AG09319 (cell line): ENCODE data around the gene SLC26A1.

Experiments
- DNase-seq: peaks from one replicate; pipeline ENCODE4 v3.0.0-alpha.2; 2010; ENCODE audit warnings: low read depth; ENCODE audit errors: extremely low read depth
- TF ChIP-seq, protein P1 (sequence below): IDR thresholded peaks from 2 replicates; pipeline ENCODE4 v1.5.1; 2011; ENCODE audit warnings: low read depth, mild to moderate bottlenecking, inconsistent platforms, low read length, moderate library complexity

SLC26A1 gene

DNA sequence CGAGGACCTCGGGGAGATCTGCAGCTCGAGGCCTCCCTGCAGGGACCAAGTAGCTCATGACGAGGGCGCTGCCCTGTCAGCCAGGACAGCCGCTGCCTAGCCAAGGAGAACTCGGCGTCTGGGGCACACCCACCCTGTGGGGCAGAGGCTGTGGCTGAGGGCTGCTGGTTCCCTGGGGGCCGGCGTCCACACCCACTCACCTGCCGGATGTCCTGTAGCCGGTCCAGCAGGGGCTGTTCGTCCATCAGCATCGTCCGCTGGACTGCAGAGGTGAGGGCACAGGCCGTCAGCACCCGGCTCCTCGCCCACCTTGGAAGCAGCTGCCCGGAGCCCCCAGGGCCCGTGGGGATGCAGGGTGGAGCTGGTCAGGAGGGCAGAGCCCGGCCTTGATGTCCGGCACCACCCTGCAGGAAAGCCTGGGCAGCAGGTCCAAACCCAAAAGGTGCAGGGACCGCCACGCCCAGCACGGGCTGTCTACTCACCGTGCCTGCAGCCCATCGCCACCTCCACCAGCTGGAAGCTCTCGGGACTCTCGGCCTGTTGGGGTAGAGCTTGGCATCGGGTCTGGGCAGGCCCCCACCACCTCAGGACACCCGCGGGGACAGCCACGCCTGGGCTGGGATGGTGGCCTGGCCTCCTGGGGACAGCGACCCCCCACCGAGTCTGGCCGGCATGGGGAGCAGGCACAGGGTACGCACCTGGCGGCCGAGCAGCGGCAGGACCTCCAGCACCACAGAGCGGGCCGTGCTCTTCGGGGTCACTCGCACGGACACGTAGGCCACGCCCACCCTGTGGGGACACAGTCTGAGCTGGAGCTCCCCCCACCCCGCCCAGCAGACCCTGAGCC, 26.7 kb downstream of the SLC26A1 start:
- no peak for DNase-seq
- TF ChIP-seq, protein P1, sequence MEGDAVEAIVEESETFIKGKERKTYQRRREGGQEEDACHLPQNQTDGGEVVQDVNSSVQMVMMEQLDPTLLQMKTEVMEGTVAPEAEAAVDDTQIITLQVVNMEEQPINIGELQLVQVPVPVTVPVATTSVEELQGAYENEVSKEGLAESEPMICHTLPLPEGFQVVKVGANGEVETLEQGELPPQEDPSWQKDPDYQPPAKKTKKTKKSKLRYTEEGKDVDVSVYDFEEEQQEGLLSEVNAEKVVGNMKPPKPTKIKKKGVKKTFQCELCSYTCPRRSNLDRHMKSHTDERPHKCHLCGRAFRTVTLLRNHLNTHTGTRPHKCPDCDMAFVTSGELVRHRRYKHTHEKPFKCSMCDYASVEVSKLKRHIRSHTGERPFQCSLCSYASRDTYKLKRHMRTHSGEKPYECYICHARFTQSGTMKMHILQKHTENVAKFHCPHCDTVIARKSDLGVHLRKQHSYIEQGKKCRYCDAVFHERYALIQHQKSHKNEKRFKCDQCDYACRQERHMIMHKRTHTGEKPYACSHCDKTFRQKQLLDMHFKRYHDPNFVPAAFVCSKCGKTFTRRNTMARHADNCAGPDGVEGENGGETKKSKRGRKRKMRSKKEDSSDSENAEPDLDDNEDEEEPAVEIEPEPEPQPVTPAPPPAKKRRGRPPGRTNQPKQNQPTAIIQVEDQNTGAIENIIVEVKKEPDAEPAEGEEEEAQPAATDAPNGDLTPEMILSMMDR, result no peak

DNA sequence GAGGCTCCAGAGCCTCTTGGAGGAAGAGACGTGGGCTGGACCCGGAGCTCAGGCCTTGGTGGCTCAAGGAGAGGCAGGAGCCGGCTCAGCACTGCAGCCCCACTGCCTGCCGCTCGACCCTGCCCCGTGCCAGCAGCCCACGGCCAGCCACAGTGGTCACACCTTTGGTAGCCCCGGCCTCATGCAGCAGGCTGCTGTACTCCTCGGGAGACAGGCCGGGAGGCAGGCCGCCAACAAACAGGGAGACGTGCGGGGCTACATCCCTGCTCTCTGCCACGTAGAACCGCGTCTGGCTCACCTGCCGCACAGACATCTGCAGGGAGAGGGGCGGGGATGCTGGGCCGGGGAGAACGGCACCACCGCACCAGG, 27.5 kb downstream of the SLC26A1 start:
- no peak for DNase-seq
- TF ChIP-seq, protein P1, result no peak

DNA sequence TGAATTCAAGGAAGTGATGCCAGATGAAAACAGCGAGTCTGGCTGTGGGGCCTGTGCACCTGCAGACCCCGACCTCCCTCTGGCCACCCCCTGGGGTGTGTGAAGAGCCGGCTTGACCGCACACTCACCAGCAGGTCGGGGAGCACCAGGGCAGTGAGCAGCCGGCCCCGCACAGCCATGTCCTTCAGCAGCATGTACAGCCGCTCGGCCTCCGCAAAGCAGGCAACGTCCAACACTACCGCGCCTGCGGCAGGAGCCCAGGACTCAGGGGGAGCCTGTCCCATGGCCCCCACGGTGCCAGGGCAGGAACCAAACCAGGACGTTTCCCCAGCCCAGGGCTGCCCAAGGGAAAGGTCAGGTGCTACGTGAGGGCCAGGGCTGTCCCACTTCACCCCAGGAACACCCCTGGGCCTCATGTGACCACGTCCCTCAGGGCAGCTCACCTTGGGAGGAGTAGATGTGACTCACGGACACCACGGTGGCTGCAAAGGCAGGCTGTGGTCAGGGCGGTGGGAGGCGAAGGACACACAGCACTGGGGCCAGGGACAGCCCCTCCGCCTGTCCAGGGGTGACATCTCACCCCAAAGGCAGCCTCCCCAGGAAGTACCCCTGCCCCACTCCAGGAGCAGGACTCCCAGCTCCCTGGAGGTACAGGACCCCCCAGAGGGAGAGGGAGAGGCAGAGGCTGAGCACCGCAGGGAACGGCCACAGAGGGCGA, 28.0 kb downstream of the SLC26A1 start:
- TF ChIP-seq, protein P1, result no peak
- no peak for DNase-seq

DNA sequence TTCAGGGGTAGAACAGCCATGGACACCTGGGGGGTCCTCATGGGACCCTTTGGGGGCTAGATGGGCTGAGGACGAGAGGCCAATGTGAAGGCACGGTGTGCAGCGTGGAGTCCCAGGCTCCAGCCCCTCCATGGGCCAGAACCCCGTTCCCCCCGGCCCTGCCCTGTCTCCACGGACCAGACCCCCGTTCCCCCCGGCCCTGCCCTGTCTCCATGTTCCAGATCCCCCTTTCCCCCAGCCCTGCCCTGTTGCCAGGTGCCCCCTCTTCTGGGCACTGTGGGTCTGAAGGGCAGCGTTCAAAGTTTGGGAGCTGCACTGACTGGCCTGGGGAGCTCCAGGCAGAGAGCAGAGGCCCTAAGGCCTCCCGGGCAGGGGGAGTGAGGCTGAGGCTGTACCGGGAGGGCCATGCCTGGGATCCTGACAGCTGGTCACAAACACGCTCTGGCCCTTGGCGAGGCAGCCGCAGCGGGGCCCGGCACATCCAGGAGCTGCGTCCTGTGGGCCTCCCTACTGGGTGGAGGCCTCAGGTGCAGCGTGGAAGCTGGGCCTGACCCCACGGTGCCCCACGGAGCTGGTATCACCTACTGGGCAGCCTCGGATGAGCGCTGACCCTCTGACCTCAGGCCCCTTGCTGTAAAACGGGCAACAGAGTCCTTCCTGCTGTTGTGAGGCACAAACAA, 28.7 kb downstream of the SLC26A1 start:
- TF ChIP-seq, protein P1, result no peak
- DNase-seq, result no peak

DNA sequence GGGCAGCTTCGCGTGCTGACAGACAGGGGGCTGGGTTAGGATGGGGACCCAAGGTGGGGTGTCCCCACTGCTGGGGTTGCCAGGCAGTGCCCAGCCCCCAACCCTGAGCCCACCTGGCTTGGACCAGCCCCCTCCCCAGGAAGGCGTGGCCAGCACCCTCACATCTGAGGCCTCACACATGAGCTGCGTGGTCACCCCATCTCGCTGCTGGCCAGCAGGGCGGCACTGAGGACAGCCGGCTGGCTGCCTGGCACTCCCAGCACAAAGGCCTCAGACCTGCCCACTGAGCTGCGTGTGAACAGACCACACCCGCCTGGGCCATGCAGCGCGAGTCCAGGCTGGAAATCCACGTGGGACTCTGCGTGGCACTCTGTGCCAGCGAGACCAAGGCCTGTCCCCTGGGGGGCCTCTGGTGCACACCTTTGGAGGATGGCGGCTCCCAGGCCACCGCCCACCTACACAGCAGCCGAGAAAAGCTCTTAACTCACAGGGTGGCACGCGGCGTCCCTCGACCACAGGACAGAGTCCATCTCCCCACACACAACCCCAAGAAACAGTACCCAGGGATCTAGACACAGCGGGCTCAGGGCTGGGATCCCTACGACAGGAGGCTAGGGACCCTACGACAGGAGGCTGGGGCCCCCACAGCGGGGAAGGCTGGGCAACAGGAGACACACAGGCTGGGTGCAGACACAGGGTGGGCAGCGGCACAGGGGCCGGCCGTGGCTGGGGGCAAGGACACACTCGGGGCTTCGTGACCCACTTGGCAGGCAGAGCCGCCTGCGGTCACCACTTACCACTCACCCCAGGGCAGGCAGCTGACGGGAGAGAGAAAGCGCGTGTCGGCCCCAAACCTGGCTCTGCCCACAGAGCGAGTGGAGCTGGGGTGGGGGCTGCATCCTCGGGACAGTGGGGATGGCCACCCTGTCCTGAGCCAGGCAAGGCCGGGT, 29.7 kb downstream of the SLC26A1 start:
- DNase-seq, result no peak
- TF ChIP-seq, protein P1, result no peak

DNA sequence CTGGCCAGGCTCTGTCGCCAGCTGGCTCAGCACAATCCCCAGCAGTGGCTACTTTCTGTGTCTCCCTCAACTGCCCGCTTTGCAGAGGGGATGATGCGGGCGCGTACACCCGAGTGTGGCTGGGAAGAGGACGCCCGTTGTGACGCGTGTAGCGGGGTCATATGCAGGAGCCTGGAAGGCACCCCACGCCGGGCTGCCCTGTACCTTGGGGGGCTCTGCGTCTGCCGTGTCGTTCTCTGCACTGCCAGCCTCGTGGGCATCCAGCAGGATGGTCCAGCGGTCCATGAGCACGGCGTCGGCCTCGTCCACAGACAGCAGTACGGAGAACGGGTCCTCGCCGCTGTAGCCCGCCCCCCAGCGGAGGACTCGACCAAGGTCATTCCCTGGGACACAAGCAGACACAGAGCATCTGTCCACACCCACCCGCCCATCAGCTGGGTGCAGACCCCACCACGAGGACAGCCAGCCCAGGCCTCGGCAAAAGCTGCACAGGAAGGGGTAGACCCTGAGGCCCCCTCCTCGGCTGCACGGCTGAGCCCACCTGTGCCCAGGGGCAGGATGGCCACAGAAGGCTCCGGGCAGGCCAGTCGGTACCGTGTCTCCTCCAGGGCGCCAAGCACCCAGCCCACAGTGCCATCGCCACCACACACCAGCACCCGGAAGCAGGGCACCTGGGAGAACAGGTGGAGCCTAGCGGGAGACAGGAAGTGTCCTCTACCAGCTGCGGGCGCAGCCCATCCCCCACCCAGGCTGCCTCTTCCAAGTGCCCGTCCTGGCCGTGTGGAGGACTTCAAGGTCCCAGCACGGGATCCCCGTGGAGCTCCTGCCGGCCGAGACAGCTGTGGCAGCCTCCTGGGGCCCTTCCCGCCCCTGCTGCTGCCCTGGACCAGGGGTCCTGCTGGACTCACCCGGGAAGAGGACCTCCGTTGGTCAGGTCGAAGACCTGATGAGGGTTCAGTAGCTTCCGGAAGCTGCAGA, 30.7 kb downstream of the SLC26A1 start:
- TF ChIP-seq, protein P1, result no peak
- DNase-seq, result no peak
